IPS-NIHi7 (cell line): ENCODE results near the gene AVPR2.

Experiments
- DNase-seq: peaks from one replicate; pipeline ENCODE4 v3.0.0; 2012; ENCODE audit warnings: mixed read lengths; ENCODE audit errors: extremely low spot score

The AVPR2 gene

GRCh38 chrX:153903991-153904957, at the start of gene AVPR2:
Gene AVPR2 (plus strand): TSS chrX:153904673. CDS start chrX:153905146, 473 bp downstream.
- DNase-seq, result no peak

- DNase-seq, result no peak
These were observed 49.8 kb upstream of the AVPR2 start for GRCh38 chrX:153854702-153855101.

DNA sequence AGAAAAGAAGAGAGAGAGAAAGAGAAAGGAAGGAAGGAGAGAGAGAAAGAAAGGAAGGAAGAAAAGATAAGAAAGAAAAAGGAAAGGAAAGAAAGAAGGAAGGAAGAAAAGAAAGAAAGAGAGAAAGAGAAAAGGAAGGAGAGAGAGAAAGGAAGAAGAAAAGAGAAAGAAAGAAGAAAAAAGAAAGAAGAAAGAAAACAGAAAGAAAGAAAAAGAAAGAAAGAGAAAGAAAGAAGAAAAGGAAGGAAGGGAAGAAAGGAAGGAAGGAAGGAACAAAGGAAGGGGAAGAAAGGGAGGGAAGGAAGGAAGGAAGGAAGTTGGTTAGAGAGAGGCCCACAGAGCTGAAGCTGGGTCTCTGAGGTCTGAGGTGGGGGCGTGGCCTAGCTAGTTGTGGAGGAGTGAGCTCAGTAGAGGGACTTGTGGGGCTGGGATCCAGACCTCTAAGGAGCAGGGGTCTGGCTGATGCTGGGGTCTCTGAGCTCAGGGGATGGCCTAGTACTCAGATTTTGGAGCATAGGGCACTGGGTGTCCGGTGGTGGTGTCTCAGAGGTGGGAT, 47.0 kb upstream of the AVPR2 start:
- DNase-seq, result no peak

DNA sequence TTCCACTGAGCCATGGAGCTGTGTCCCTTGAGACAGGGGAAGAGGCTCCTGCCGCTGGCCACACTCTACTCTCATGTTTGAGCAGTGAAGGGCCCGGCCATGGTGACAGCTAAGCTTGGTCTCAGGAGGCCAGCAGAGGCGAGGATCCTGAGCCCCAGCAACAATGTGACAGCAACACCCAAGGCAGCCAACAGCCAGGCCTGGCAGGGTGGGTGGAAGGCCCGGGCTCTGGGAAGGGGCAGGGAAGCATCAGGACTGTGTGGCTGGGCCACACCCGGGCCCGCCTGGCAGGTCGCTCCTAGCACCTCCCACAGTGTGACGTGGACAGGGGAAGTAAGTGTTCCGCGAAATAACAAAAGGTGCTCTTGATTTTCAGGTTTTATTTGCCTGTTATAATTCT, 43.3 kb upstream of the AVPR2 start:
- DNase-seq, result no peak

- DNase-seq, result no peak
These were observed 42.7 kb upstream of the AVPR2 start for GRCh38 chrX:153861733-153862310.

GRCh38 chrX:153862369-153863250, 41.9 kb upstream of the AVPR2 start:
- DNase-seq, result no peak

DNA sequence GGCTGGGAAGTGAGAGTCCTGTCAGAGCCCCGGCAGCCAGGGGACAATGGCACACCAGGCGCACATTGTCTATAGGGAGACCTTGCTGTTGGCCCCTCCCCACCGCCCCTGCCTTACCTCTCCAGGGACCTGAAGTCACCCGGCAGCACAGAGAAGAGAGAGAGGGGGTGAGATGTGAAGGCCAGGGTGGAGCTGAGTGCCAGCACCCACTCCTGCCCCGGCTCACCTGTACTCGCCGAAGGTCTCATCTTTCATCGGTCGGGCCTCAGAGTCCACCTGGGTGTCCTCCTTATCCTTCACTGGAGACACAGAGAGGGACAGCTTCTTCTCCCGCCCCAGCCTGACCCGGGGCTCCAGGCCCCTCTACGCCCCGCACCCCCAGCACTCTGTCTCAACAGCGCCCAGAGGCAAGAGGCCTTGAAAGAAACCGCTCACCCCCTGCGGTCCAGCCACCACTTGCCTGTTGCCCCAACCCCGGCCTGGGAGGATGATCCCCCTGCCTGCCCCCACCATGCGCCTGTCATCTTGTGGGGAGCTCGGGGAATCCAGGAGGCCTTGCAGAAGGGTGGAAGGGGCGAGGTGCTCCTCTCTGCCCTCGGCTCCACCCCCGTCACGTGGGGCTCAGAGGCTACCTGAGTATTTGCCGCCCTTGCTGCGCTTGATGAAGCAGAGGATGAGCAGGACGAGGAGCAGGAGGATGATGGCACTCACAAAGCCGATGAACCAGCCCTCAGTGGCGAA, 41.1 kb upstream of the AVPR2 start:
- no peak for DNase-seq

DNA sequence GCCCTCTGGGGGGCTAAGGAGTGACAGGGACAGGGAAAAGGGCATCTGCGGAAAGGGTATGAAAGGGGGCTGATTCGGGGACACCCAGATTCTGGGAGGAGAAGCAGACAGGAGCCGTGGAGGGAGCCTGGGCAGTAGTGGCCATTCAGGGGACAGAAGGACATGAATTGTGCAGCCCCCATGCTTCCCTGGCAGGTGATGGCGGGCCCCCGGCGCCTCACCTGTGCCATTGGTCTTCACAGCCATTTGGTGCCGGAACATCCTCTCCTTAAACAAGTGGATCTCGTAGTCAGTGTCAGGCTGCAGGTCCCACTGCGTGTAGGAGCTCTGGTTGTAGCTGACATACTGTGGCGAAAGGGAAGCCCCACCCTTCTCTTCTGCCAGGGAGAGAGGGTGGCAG, 40.4 kb upstream of the AVPR2 start:
- no peak for DNase-seq

DNA sequence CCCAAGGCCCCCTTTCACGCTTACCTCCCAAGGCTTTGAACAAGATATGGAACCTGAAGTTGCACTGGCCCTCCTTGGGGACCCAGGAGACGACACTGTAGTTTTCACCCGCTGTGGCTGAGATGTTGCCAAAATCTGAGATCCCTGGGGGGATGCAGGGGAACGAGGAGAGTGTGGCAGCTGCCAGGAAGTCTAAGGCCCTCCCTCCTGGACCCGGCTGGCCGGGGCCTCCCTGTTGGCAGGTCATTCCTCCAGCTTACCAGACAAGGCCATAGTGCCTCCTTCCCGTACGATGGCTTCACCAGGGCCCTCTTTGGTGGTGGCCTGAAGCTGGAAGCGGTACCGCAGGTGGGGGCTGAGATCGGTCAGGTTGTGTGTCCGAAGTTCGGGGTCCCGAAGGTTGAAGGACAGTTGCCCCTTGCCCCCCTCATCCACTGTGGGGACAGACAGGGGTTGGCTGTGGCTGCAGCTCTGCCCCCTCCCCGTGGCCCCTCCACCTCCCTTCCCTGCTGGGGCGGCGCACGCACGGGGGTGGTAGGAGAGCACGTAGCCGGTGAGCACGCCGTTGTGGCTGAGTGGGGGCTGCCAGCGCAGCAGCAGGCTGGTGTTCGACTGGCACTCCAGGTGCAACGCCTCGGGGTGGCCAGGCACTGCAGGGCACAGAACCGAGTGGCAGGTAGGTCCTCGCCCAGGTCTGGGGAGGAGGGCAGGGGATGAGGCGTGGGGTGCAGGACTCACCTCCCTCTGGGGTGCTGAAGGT, 39.7 kb upstream of the AVPR2 start:
- no peak for DNase-seq

- DNase-seq, result no peak
These were observed 39.2 kb upstream of the AVPR2 start for GRCh38 chrX:153865321-153865580.

- no peak for DNase-seq
These were observed 38.8 kb upstream of the AVPR2 start for GRCh38 chrX:153865685-153866084.

DNA sequence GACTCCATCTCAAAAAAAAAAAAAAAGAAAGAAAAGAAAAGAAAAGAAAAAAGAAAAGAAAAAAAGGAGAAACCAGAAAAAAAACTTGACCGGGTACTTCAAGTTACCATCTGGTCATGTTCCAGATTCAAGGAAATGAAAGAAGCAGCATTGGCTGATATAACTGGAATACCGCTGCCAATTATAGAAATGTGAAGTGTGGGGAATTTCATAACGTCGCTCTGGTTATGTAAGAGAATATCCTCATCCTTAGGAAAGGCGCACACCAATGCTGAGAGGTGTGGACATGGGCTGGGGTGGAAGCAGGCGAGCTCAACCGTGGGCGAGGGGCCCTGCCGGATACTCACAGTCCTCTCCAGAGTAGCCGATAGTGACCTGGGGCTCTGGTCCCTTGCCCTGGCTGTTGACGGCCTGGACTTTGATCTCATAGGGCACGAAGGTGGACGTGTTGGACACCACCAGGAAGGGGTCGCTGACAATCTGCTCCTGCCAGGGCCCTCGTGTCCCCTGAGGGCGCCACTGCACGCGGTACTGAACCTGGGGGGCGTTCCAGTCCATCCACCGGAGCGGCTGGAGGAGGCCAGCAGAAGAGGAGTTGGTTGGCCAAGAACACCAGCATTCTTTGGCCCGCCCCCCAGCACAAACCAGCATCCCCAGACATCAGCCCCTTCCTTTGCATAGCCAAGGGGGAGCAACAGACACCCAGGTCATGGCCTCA, 38.0 kb upstream of the AVPR2 start:
- no peak for DNase-seq

DNA sequence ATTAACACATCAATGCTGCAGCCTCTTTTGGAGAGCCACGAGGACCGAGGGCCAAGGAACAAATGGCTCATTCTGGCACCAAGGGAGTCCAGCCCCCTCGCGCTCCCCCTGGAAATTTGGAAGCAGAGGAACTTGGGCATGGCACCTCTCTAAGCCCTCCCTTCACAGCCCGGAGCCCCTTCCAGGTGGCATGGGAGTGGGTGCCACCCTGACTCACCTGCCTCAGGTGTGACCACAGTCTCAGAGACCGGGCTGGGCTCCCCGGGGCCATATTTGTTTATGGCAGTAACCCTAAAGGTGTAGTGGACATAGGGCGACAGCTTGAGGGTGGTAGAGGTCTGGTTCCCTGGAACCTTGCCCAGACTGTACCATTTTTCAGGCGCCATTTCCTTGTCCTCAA, 37.3 kb upstream of the AVPR2 start:
- no peak for DNase-seq

DNA sequence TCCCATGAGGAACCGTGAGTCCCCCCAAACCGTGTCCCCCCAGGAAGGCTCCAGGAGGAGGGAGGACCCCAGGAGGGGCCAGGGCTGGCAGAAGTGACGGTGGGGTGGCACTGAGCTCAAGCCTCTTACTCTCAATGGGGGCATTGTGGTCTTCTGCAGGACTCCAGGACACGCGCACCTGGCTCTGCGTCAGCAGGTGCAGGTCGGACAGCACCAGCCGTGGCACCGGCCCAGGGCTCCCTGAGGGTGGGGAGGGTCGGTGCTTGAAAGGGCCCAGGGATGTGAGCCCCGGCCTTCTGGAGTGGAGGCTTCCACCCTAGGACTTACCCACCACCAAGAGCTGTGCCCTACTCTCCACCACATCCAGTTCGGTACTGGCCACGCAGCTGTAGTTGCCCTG, 36.8 kb upstream of the AVPR2 start:
- DNase-seq, result no peak

- DNase-seq, result no peak
These were observed 35.6 kb upstream of the AVPR2 start for GRCh38 chrX:153868576-153869472.

- DNase-seq, result no peak
These were observed 34.8 kb upstream of the AVPR2 start for GRCh38 chrX:153869473-153870287.

DNA sequence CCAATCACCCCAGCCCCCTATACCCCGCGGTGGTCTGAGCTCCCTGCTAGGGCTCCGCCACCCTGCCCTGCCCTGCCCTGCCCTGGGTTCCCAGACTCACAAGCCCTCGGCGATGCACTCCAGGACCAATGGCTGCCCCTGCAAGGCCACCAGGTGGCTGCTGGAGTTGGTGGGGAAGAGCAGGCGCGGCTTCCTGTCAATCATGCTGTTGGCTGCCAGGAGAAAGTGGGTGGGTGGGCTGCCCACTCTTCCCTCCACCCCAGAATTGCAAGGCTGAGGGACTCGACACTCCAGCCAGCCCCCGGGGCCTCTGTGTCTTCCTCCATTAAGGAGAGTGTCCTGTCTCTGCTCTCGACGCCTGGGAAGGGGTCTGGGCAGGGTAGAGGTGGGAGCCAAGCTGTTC, 34.2 kb upstream of the AVPR2 start:
- DNase-seq, result no peak

DNA sequence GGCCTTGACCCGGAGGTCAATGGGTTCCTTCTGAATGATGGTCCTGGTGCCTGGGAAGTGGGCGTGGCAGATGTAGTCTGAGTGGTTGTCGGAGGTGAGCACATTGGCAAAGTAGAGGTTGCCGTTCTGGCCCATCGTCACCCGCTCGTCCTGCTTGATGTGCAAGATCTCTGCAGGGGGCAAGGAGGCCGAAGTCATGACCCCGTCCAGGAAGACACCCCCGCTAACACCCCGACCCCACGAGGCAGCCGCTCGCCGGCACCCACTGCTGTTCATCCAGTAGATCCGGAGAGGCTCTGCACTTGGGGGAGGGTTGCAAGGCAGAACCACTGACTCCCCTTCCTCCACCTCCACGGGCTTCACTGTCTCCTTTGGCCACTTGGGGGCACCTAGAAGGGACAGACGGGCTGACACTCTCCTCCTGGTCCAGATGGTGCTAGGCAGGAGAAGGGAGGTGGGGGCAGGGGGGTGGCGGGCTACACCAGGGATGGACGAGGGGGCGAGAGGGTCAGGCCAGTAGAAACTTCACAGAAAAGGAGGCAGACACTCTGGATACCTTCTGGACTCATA, 33.6 kb upstream of the AVPR2 start:
- no peak for DNase-seq
